ENCODE data around the gene DIAPH3. TPM values are rescaled to one million over a fixed set of nuclear protein-coding genes. Genes with fewer than 3 reads are reported as not detected.

Gene DIAPH3
- total RNA-seq, 4 donors from 2014 or later, result 1.4 to 13.2 (median 2.6) TPM

GRCh38 chr13:59755632-59756290, 408.0 kb downstream of the DIAPH3 start:
- Histone ChIP-seq H3K36me3 (no peaks in the 10 kb centered on the region), H3K27ac (no peak overlapping the region), H3K4me3 (no peak overlapping the region), H3K4me1 (no peaks in the 10 kb centered on the region), H3K27me3 (no peaks in the 10 kb centered on the region), H3K9me3 (no peaks in the 10 kb centered on the region)
- TF ChIP-seq POLR2A (IDR thresholded peaks at IDR 0.05), result no peak
- TF ChIP-seq, protein P1, sequence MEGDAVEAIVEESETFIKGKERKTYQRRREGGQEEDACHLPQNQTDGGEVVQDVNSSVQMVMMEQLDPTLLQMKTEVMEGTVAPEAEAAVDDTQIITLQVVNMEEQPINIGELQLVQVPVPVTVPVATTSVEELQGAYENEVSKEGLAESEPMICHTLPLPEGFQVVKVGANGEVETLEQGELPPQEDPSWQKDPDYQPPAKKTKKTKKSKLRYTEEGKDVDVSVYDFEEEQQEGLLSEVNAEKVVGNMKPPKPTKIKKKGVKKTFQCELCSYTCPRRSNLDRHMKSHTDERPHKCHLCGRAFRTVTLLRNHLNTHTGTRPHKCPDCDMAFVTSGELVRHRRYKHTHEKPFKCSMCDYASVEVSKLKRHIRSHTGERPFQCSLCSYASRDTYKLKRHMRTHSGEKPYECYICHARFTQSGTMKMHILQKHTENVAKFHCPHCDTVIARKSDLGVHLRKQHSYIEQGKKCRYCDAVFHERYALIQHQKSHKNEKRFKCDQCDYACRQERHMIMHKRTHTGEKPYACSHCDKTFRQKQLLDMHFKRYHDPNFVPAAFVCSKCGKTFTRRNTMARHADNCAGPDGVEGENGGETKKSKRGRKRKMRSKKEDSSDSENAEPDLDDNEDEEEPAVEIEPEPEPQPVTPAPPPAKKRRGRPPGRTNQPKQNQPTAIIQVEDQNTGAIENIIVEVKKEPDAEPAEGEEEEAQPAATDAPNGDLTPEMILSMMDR (IDR thresholded peaks at IDR 0.05), result no peak
- no peak for DNase-seq

- H3K4me3 ChIP-seq, result no peak overlapping the region
- no peak overlapping the region for H3K27ac ChIP-seq
- no peaks in the 10 kb centered on the region for H3K36me3 ChIP-seq
- TF ChIP-seq POLR2A (IDR thresholded peaks at IDR 0.05), result no peak
- TF ChIP-seq, protein P1 (IDR thresholded peaks at IDR 0.05), result no peak
- no peaks in the 10 kb centered on the region for H3K4me1 ChIP-seq
- no peaks in the 10 kb centered on the region for H3K9me3 ChIP-seq
- no peak for DNase-seq
- no peaks in the 10 kb centered on the region for H3K27me3 ChIP-seq
Measured at GRCh38 chr13:59754411-59754810, 409.3 kb downstream of the DIAPH3 start.

DNA sequence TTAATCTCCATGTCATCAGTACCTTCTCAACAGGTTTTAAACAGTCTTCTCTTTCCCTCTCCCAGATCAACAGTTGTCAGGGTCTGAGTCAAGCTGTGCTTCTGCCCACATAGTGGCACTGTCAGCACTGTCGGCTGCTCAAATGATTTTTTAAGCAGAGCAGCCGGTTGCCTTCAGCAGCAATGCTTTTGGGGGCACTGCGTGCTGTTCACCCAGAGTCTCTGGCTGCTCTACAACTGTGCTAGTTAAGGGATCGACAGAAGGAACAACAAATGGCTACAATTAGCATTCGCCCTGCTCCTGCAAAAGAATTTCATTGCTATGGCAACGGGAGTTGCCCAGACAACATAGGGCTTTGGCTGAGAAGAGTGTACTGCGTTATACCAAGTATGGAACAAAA, 412.9 kb downstream of the DIAPH3 start:
- H3K27ac ChIP-seq, result no peak overlapping the region
- no peaks in the 10 kb centered on the region for H3K36me3 ChIP-seq
- no peaks in the 10 kb centered on the region for H3K4me1 ChIP-seq
- no peak for TF ChIP-seq POLR2A (IDR thresholded peaks at IDR 0.05)
- TF ChIP-seq, protein P1 (IDR thresholded peaks at IDR 0.05), result no peak
- H3K27me3 ChIP-seq, result no peaks in the 10 kb centered on the region
- DNase-seq, result no peak
- no peak overlapping the region for H3K4me3 ChIP-seq
- no peaks in the 10 kb centered on the region for H3K9me3 ChIP-seq

- no peaks in the 10 kb centered on the region for H3K36me3 ChIP-seq
- no peak for TF ChIP-seq POLR2A (IDR thresholded peaks at IDR 0.05)
- TF ChIP-seq, protein P1 (IDR thresholded peaks at IDR 0.05), result no peak
- no peaks in the 10 kb centered on the region for H3K4me1 ChIP-seq
- H3K27me3 ChIP-seq, result no peaks in the 10 kb centered on the region
- no peak for DNase-seq
- no peaks in the 10 kb centered on the region for H3K9me3 ChIP-seq
- no peak overlapping the region for H3K27ac ChIP-seq
- H3K4me3 ChIP-seq, result no peak overlapping the region
Measured at GRCh38 chr13:59748046-59748445, 415.7 kb downstream of the DIAPH3 start.

- no peak for TF ChIP-seq POLR2A (IDR thresholded peaks at IDR 0.05)
- TF ChIP-seq, protein P1 (IDR thresholded peaks at IDR 0.05), result no peak
- H3K36me3 ChIP-seq, result no peaks in the 10 kb centered on the region
- no peak overlapping the region for H3K4me3 ChIP-seq
- H3K4me1 ChIP-seq, result no peaks in the 10 kb centered on the region
- no peaks in the 10 kb centered on the region for H3K27me3 ChIP-seq
- H3K9me3 ChIP-seq, result no peaks in the 10 kb centered on the region
- no peak for DNase-seq
- no peak overlapping the region for H3K27ac ChIP-seq
Measured at GRCh38 chr13:59747529-59747928, 416.2 kb downstream of the DIAPH3 start.
